Adrenal gland (tissue), 5 donors: ENCODE data around the gene NHERF1.

Experiments
- POLR2A ChIP-seq, 2 donors: fragments of 450-650 bp; IDR thresholded peaks; one replicate each; pipeline ENCODE4 v1.6.1; 2017; ENCODE audit warnings: antibody characterized with exemption in 2 of 2, mild to moderate bottlenecking in 2 of 2, moderate library complexity in 1 of 2
- TF ChIP-seq, protein P1 (sequence below), 6 experiments: fragments of 450-650 bp in 4 of 6; fragments of 200-600 bp in 2 of 6; sonication (generic) in 1 of 6; IDR thresholded peaks; 1 replicate in 5 of 6; 2 replicates in 1 of 6; pipeline versions ENCODE4 v1.5.1 to v1.8.0; 2016 to 2021; ENCODE audit warnings: antibody characterized with exemption in 6 of 6, mild to moderate bottlenecking in 2 of 6, moderate library complexity in 1 of 6
- donor health status: DM: no; HTN: no; CAD: no.

DNA sequence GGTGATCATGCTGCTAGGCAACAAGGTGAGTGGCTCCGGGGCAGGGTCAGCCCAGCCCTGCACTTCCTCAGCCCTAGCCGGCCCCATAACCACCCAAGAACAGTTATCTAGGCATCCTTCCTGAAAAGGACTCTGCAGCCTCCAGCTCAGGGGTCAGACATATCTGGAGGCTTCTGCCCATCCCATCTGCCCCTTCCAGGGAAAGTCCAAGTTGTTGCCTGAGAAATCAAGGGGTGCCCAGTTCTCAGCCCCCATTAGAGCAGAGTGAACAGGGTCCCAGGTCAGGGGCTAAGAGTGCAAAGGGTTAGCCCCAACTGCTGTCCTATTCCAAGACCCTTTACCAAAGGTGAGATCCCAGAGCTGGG is 4.1 kb upstream of the NHERF1 start:
- TF ChIP-seq, protein P1, sequence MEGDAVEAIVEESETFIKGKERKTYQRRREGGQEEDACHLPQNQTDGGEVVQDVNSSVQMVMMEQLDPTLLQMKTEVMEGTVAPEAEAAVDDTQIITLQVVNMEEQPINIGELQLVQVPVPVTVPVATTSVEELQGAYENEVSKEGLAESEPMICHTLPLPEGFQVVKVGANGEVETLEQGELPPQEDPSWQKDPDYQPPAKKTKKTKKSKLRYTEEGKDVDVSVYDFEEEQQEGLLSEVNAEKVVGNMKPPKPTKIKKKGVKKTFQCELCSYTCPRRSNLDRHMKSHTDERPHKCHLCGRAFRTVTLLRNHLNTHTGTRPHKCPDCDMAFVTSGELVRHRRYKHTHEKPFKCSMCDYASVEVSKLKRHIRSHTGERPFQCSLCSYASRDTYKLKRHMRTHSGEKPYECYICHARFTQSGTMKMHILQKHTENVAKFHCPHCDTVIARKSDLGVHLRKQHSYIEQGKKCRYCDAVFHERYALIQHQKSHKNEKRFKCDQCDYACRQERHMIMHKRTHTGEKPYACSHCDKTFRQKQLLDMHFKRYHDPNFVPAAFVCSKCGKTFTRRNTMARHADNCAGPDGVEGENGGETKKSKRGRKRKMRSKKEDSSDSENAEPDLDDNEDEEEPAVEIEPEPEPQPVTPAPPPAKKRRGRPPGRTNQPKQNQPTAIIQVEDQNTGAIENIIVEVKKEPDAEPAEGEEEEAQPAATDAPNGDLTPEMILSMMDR (IDR thresholded peaks at IDR 0.05), result no peak
- TF ChIP-seq POLR2A (IDR thresholded peaks at IDR 0.05), result no peak
